ENCODE data around the gene TUBB4B.
A peak's percentile ranks its signal among the peaks of the same experiment; 100 is the strongest.

Gene TUBB4B

DNA sequence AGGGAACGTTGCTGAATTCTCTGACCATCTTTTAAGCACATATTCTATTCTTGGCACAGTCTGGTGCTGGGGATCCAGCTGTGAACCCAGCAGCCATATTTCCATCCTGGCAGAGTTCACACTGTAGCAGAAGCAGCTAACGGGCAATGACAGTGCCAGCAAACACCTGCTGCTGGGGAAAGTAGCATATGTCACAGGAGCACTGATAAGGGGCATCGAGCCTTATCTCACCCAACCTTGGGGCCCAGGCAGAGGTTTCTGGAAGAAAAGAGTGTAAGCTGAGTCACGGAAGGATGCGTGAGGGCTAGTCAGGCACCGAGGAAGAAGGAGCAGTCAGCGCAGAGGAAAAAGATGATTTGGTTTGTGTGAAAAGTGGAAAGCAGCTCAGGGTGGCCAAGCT, 34.5 kb upstream of the TUBB4B start:
- no peak for DNase-seq (ENCODE audit: low read depth)
- TF ChIP-seq, protein P1, sequence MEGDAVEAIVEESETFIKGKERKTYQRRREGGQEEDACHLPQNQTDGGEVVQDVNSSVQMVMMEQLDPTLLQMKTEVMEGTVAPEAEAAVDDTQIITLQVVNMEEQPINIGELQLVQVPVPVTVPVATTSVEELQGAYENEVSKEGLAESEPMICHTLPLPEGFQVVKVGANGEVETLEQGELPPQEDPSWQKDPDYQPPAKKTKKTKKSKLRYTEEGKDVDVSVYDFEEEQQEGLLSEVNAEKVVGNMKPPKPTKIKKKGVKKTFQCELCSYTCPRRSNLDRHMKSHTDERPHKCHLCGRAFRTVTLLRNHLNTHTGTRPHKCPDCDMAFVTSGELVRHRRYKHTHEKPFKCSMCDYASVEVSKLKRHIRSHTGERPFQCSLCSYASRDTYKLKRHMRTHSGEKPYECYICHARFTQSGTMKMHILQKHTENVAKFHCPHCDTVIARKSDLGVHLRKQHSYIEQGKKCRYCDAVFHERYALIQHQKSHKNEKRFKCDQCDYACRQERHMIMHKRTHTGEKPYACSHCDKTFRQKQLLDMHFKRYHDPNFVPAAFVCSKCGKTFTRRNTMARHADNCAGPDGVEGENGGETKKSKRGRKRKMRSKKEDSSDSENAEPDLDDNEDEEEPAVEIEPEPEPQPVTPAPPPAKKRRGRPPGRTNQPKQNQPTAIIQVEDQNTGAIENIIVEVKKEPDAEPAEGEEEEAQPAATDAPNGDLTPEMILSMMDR (IDR thresholded peaks at IDR 0.05; ENCODE audit: low read depth, low read length, missing control alignments), result no peak
- in situ Hi-C loops (cut with HindIII; ENCODE audit: low sequenced_read_pairs), result no loop called here
- peak overlapping the region; percentile 91 for H3K4me3 ChIP-seq (ENCODE audit: low read depth, low read length)

GRCh38 chr9:137211532-137211931, 29.6 kb upstream of the TUBB4B start:
- in situ Hi-C loops (cut with HindIII; ENCODE audit: low sequenced_read_pairs), result no loop called here
- H3K4me3 ChIP-seq (ENCODE audit: low read depth, low read length), result no peak overlapping the region
- TF ChIP-seq, protein P1 (IDR thresholded peaks at IDR 0.05; ENCODE audit: low read depth, low read length, missing control alignments), result no peak

GRCh38 chr9:137212520-137212919, 28.6 kb upstream of the TUBB4B start:
- no peak for DNase-seq (ENCODE audit: low read depth)
- H3K4me3 ChIP-seq (ENCODE audit: low read depth, low read length), result no peak overlapping the region
- in situ Hi-C loops (cut with HindIII; ENCODE audit: low sequenced_read_pairs), result no loop called here
- TF ChIP-seq, protein P1 (IDR thresholded peaks at IDR 0.05; ENCODE audit: low read depth, low read length, missing control alignments), result no peak

More at GRCh38 chr9:137211532-137211931, 29.6 kb upstream of the TUBB4B start:
- no peak for DNase-seq (ENCODE audit: low read depth)

GRCh38 chr9:137213160-137214060, 27.7 kb upstream of the TUBB4B start:
- TF ChIP-seq, protein P1 (IDR thresholded peaks at IDR 0.05; ENCODE audit: low read depth, low read length, missing control alignments), result no peak
- in situ Hi-C loops (cut with HindIII; ENCODE audit: low sequenced_read_pairs), result no loop called here
- H3K4me3 ChIP-seq (ENCODE audit: low read depth, low read length), result no peak overlapping the region
- no peak for DNase-seq (ENCODE audit: low read depth)

DNA sequence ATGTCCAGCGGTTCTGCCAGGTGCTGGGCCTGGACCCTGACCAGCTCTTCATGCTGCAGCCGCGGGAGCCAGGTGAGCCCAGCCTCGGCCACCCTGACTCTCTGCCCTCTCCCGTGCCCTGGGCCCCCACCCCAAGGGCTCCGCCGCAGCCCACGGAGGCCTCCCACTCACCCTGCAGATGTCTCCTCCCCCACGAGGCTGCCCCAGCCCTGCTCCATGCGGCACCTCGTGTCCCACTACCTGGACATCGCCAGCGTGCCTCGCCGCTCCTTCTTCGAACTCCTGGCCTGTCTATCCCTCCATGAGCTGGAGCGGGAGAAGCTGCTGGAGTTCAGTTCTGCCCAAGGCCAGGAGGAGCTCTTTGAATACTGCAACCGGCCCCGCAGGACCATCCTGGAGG, 26.5 kb upstream of the TUBB4B start:
- H3K4me3 ChIP-seq (ENCODE audit: low read depth, low read length), result no peak overlapping the region
- TF ChIP-seq, protein P1 (IDR thresholded peaks at IDR 0.05; ENCODE audit: low read depth, low read length, missing control alignments), result no peak
- DNase-seq (ENCODE audit: low read depth), result no peak
- in situ Hi-C loops (cut with HindIII; ENCODE audit: low sequenced_read_pairs), result no loop called here

- in situ Hi-C loops (cut with HindIII; ENCODE audit: low sequenced_read_pairs), result no loop called here
Measured at GRCh38 chr9:137215196-137215986, 25.7 kb upstream of the TUBB4B start.

More at GRCh38 chr9:137215196-137215986, 25.7 kb upstream of the TUBB4B start:
- no peak overlapping the region for H3K4me3 ChIP-seq (ENCODE audit: low read depth, low read length)
- no peak for DNase-seq (ENCODE audit: low read depth)
- TF ChIP-seq, protein P1 (IDR thresholded peaks at IDR 0.05; ENCODE audit: low read depth, low read length, missing control alignments), result no peak

Measured in astrocyte of the cerebellum (primary cell).